Neural cell (in vitro differentiated cells): ENCODE results near the gene GPC5. TPM values are rescaled to one million over a fixed set of nuclear protein-coding genes. Genes with fewer than 3 reads are reported as not detected.
A peak's percentile ranks its signal among the peaks of the same experiment; 100 is the strongest.

Source experiments
- H2AFZ ChIP-seq: fragments of 200-600, 300-800 bp; sonication (generic), shearing (Covaris generic); 2 replicates; pipeline ENCODE4 v1.6.0; 2014; ENCODE audit warnings: low read depth, mild to moderate bottlenecking, antibody characterized with exemption, low read length, moderate library complexity
- H3F3A ChIP-seq: fragments of 200-600 bp; shearing (Covaris generic); 2 replicates; pipeline ENCODE4 v1.6.1; 2016; ENCODE audit warnings: mild to moderate bottlenecking, moderate library complexity, mixed read lengths, antibody characterized with exemption, low read length; ENCODE audit not compliant: insufficient read depth, poor library complexity, severe bottlenecking
- H3K27ac ChIP-seq: fragments of 200-600, 300-800 bp; sonication (generic), shearing (Covaris generic); 2 replicates; pipeline ENCODE4 v1.5.1; 2014; ENCODE audit warnings: mild to moderate bottlenecking, low read length, moderate library complexity
- H3K27me3 ChIP-seq: fragments of 300-800, 200-600 bp; sonication (generic), shearing (Covaris generic); 2 replicates; pipeline ENCODE4 v1.6.0; 2014; ENCODE audit warnings: mild to moderate bottlenecking, low read depth, low read length, moderate library complexity; ENCODE audit not compliant: insufficient read depth
- H3K36me3 ChIP-seq: fragments of 300-800, 200-600 bp; sonication (generic), shearing (Covaris generic); 2 replicates; pipeline ENCODE4 v1.5.1; 2014; ENCODE audit warnings: mild to moderate bottlenecking, antibody characterized with exemption, low read length, moderate library complexity; ENCODE audit not compliant: insufficient read depth
- H3K4me2 ChIP-seq: fragments of 300-800, 200-600 bp; sonication (generic), shearing (Covaris generic); 2 replicates; pipeline ENCODE4 v1.6.0; 2014; ENCODE audit warnings: mild to moderate bottlenecking, low read length
- H3K4me3 ChIP-seq: fragments of 300-800, 200-600 bp; sonication (generic), shearing (Covaris generic); 2 replicates; pipeline ENCODE4 v1.5.1; 2014; ENCODE audit warnings: mild to moderate bottlenecking, low read length, moderate library complexity
- H3K79me2 ChIP-seq: fragments of 200-600 bp; shearing (Covaris generic); replicated peaks from 2 replicates; pipeline ENCODE4 v1.6.0; 2014; ENCODE audit warnings: mild to moderate bottlenecking, low read length, moderate library complexity; ENCODE audit not compliant: insufficient read depth
- H3K9ac ChIP-seq: fragments of 300-800, 200-600 bp; sonication (generic), shearing (Covaris generic); 2 replicates; pipeline ENCODE4 v1.6.1; 2016; ENCODE audit warnings: mild to moderate bottlenecking, low read length, mixed read lengths
- H3K9me2 ChIP-seq: fragments of 200-600 bp; shearing (Covaris generic); 2 replicates; pipeline ENCODE4 v1.6.1; 2016; ENCODE audit warnings: mild to moderate bottlenecking, low read length, mixed read lengths; ENCODE audit not compliant: insufficient read depth
- H3K9me3 ChIP-seq: fragments of 200-600, 300-800 bp; sonication (generic), shearing (Covaris generic); 2 replicates; pipeline ENCODE4 v1.6.1; 2016; ENCODE audit warnings: mild to moderate bottlenecking, mixed run types, low read length, moderate library complexity, mixed read lengths
- H4K20me1 ChIP-seq: fragments of 200-600 bp; shearing (Covaris generic); 2 replicates; pipeline ENCODE4 v1.6.1; 2016; ENCODE audit warnings: mild to moderate bottlenecking, mixed run types; ENCODE audit not compliant: insufficient read depth
- CTCF ChIP-seq: fragments of 450-650 bp; IDR thresholded peaks from 2 replicates; pipeline ENCODE4 v1.5.1; 2014; ENCODE audit warnings: antibody characterized with exemption, mild to moderate bottlenecking, moderate library complexity; ENCODE audit not compliant: poor library complexity, severe bottlenecking
- EP300 ChIP-seq: fragments of 450-650 bp; conservative IDR thresholded peaks from 2 replicates; pipeline ENCODE4 v1.6.1; 2014; ENCODE audit warnings: antibody characterized with exemption, mild to moderate bottlenecking, moderate library complexity; ENCODE audit not compliant: poor library complexity, severe bottlenecking
- EZH2 ChIP-seq: fragments of 200-600, 300-800 bp; shearing (Covaris generic), sonication (generic); IDR thresholded peaks from 2 replicates; pipeline ENCODE4 v1.6.1; 2014; ENCODE audit warnings: antibody characterized with exemption, low read length, borderline replicate concordance, mild to moderate bottlenecking; ENCODE audit not compliant: insufficient read depth, poor library complexity, severe bottlenecking
- MXI1 ChIP-seq: fragments of 450-650 bp; conservative IDR thresholded peaks from 2 replicates; pipeline ENCODE4 v1.6.1; 2014; ENCODE audit warnings: antibody characterized with exemption, mild to moderate bottlenecking; ENCODE audit not compliant: poor library complexity, severe bottlenecking
- POLR2AphosphoS5 ChIP-seq: IDR thresholded peaks from 2 replicates; pipeline ENCODE4 v1.6.1; 2012
- RAD21 ChIP-seq: fragments of 450-650 bp; conservative IDR thresholded peaks from 2 replicates; pipeline ENCODE4 v1.6.1; 2014; ENCODE audit warnings: antibody characterized with exemption, mild to moderate bottlenecking, moderate library complexity
- REST ChIP-seq: IDR thresholded peaks from 2 replicates; pipeline ENCODE4 v1.6.1; 2012; ENCODE audit warnings: borderline replicate concordance
- SMC3 ChIP-seq: fragments of 450-650 bp; conservative IDR thresholded peaks from 2 replicates; pipeline ENCODE4 v1.6.1; 2014; ENCODE audit warnings: antibody characterized with exemption, mild to moderate bottlenecking, moderate library complexity; ENCODE audit not compliant: poor library complexity
- TAF1 ChIP-seq: IDR thresholded peaks from 2 replicates; pipeline ENCODE4 v1.6.1; 2012; ENCODE audit warnings: low read depth
- polyA plus RNA-seq: library from polyadenylated mRNA; depleted of rRNA; stranded (reverse); fragments of >200 nt; gene quantifications from 2 replicates; pipeline ENCODE4 v1.2.3, GENCODE V29; 2014

The GPC5 gene
- polyA plus RNA-seq, 1 donor from 2014 or later: 5.0 TPM

- TF ChIP-seq REST: no peak
- peak; percentile 81 for TF ChIP-seq SMC3
- no peak for TF ChIP-seq TAF1
Observed at GRCh38 chr13:91722267-91722884, 324.0 kb downstream of the GPC5 start (continued).

- Histone ChIP-seq H3F3A (no peaks in the 10 kb centered on the region), H3K9me3 (no peaks in the 10 kb centered on the region), H3K4me3 (no peak overlapping the region), H3K27me3 (no peaks in the 10 kb centered on the region), H3K9ac (no peak overlapping the region), H3K9me2 (no peaks in the 10 kb centered on the region), H4K20me1 (no peaks in the 10 kb centered on the region), H3K27ac (no peak overlapping the region), H3K79me2 (no peaks in the 10 kb centered on the region), H2AFZ (no peak overlapping the region), H3K4me2 (no peak overlapping the region), H3K36me3 (no peaks in the 10 kb centered on the region)
- no peak for TF ChIP-seq POLR2AphosphoS5
Observed at GRCh38 chr13:91724591-91724990, 326.2 kb downstream of the GPC5 start.

- no peak for TF ChIP-seq EP300
- TF ChIP-seq EZH2: no peak
- no peak for TF ChIP-seq RAD21
- TF ChIP-seq TAF1: no peak
- TF ChIP-seq REST: no peak
- TF ChIP-seq CTCF: no peak
- no peak for TF ChIP-seq MXI1
- no peak for TF ChIP-seq POLR2AphosphoS5
- TF ChIP-seq SMC3: no peak
- H3K9ac ChIP-seq: no peak overlapping the region
- H3K9me2 ChIP-seq: no peaks in the 10 kb centered on the region
- no peaks in the 10 kb centered on the region for H3K79me2 ChIP-seq
- no peaks in the 10 kb centered on the region for H3K36me3 ChIP-seq
- H3F3A ChIP-seq: no peaks in the 10 kb centered on the region
- no peak overlapping the region for H3K4me2 ChIP-seq
- no peaks in the 10 kb centered on the region for H3K27me3 ChIP-seq
- no peaks in the 10 kb centered on the region for H3K9me3 ChIP-seq
- H3K27ac ChIP-seq: no peak overlapping the region
- H3K4me3 ChIP-seq: no peak overlapping the region
- H4K20me1 ChIP-seq: no peaks in the 10 kb centered on the region
- H2AFZ ChIP-seq: no peak overlapping the region
Observed at GRCh38 chr13:91725646-91726045, 327.2 kb downstream of the GPC5 start.
